Posterior cingulate gyrus (tissue), 11 donors: ENCODE measurements around the gene TLCD5.

Experiments
- DNase-seq, 10 donors: peaks; one replicate each; pipeline versions ENCODE4 v3.0.0 to v3.0.0-alpha.2; 2020 to 2021; ENCODE audit warnings: mixed read lengths in 3 of 10
- intact Hi-C: fragments of 100-400 bp; cut with DNase I; formaldehyde crosslinking; loops from one replicate; pipeline ENCODE4 v1.15.1; 2023

Gene TLCD5

DNA sequence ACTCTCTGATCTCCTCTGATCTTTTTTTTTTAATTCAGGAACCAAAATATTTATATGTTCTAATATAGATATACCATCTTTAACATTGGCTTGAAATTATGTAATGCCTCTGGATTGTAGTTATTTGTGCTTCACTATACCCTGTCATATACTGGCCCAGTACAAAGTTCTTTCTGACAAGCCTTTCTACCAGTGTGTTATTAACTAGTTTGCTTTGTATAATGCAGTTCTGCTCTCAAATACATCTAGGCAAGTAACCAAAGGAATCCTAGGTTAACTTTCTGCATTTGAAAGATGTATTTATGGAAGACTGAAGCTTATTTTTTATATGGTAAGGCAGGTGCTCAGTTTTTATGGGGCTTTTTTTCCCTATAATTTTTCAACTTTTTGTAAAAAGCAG is 47.2 kb downstream of the TLCD5 start:
- intact Hi-C loops = no loop called here
- DNase-seq = no peak

DNA sequence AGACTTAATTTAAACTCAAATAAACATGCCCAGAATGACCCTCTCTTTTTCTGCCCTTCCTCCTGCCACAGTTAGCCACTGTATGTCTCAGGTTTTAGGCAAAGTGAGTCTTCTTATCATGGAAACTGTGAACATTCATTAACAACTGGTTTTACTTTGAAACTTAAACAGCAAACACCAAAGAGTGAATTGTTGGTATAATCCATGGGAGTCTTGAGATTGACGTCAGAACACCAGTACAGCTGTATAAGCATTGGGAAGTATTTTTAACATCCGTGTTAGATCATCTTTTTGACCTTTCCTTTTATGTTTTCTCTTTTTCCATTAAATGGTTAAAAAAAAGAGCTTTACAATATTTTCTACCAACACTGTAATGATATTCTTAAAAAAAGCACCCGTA is 50.0 kb downstream of the TLCD5 start:
- no peak for DNase-seq
- intact Hi-C loops = no loop called here

DNA sequence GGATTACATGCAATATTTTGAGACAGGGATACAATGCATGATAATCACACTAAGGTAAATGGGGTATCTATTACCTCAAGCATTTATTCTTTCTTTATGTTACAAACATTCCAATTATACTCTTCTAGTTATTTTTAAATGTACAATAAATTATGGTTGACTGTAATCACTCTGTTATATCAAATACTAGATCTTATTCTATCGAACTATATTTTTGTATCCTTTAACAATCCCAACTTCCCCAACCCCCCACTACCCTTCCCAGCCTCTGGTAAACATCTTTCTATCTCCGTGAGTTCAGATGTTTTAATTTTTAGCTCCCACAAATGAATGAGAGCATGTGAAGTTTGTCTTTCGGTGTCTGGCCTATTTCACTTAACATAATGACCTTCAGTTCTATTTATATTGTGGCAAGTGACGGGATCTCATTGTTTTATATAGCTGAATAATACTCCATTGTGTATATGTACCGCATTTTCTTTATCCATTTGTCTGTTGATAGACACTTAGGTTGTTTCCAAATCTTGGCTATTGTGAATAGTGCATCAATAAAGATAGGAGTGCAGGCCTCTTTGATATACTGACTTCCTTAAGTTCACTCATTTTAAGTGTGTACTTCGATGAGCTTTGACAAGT is 51.6 kb downstream of the TLCD5 start:
- no peak for DNase-seq

DNA sequence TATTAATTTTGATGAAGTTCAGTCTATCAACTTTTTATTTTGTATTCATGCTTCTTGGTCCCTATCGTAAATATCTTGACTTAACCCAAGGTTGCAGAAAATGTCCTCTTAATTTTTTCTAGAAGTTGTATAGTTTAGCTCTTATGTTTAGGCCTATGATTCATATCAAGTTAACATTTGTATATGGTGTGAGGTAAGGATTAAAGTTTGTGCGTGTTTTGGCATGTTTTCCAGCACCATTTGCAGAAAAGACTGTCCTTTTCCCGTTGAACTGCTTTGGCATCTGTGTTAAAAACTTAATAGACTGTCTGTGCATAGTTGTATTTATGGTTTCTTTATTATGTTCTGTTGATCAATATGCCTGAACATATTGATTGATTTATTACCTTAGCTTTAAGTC is 53.4 kb downstream of the TLCD5 start:
- no peak for DNase-seq
- intact Hi-C loops = no loop called here

More for the DNA sequence above, 51.6 kb downstream of the TLCD5 start:
- intact Hi-C loops = no loop called here

DNA sequence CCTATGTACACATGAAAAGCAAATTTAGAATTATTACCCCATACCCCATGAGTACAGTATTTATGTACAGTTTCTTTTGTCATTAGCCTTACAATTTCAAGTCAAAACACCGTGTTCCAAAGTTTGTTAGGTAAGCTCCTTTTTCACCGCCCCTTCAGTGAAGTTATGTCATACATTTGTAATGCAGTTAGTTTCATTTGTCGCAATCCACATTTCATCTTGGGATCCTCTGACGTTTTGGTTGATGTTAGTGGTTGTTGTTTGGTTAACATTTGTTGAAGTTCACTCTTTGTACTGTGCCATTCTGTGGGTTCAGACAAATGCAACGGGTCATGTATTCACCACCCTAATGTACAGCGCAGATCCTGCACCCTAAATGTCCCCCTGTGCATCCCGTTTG is 56.3 kb downstream of the TLCD5 start:
- no peak for DNase-seq
- intact Hi-C loops = no loop called here
